IMR-90 (cell line): ENCODE measurements around the gene RNF212B.

Experiments
- FOS ChIP-seq: fragments of 150-350 bp; IDR thresholded peaks from 2 replicates; pipeline ENCODE4 v1.6.1; 2016; ENCODE audit warnings: low read depth, low read length
- POLR2A ChIP-seq: IDR thresholded peaks from 2 replicates; pipeline ENCODE4 v1.6.1; 2012; ENCODE audit warnings: mild to moderate bottlenecking, low read depth, low read length
- SMC3 ChIP-seq: fragments of 150-350 bp; IDR thresholded peaks from 2 replicates; pipeline ENCODE4 v1.6.1; 2016; ENCODE audit warnings: low read depth, mild to moderate bottlenecking, antibody characterized with exemption, low read length, moderate library complexity
- TF ChIP-seq, protein P1 (sequence below): conservative IDR thresholded peaks from 2 replicates; pipeline ENCODE4 v1.5.1; 2012; ENCODE audit warnings: mild to moderate bottlenecking, low read depth, low read length, improper control_type of control experiment

DNA sequence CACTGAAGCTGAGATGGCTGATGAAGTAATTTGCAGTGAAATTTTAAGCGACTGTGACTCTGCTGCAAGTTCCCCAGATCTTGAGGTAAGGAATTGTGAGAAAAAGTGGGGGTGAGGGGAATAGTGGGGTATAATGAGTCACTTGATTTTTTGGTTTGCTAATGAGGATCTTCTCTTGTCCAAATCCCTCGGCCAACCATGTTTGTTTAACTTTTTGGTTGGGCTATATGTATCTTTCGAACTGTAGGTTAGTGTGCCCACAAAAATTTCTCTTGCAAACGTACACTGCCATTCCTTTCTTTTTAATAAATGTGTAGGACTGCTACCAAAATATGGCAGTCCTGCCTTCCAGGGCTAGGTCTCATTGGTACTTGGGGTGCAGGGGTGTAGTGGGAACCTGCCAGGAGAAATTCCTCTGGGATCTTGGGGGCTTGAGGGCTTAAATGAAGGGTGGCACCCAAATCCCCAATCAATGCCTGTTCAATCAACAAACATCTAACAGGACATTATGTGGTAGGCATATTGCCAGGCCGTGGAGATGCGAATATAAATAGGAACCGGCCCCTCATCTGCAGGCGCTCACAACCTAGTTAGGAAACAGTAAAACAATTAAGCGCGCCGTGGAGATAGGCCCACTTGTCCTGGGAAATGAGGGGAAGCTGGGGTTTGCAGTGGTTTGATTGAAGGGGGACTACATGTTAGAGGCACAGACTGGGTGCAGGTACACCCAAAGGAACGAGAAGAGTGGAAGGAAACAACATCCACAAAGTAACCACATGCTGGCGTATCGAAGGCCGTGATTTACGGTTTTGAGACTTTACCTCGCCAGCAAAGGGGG, 82.2 kb downstream of the RNF212B start:
- no peak for TF ChIP-seq POLR2A
- TF ChIP-seq, protein P1, sequence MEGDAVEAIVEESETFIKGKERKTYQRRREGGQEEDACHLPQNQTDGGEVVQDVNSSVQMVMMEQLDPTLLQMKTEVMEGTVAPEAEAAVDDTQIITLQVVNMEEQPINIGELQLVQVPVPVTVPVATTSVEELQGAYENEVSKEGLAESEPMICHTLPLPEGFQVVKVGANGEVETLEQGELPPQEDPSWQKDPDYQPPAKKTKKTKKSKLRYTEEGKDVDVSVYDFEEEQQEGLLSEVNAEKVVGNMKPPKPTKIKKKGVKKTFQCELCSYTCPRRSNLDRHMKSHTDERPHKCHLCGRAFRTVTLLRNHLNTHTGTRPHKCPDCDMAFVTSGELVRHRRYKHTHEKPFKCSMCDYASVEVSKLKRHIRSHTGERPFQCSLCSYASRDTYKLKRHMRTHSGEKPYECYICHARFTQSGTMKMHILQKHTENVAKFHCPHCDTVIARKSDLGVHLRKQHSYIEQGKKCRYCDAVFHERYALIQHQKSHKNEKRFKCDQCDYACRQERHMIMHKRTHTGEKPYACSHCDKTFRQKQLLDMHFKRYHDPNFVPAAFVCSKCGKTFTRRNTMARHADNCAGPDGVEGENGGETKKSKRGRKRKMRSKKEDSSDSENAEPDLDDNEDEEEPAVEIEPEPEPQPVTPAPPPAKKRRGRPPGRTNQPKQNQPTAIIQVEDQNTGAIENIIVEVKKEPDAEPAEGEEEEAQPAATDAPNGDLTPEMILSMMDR = no peak
- no peak for TF ChIP-seq SMC3
- TF ChIP-seq FOS = no peak
